ENCODE data around the gene HEY2.
"Not testable (repeated sequence)": the region's sequence is repeated elsewhere in the genome, so short reads cannot be mapped to it uniquely, and the experiment has no call there.

HEY2 gene

GRCh38 chr6:125797120-125797885 is 47.9 kb downstream of the HEY2 start:
- no peak for DNase-seq (ENCODE audit: low spot score)

DNA sequence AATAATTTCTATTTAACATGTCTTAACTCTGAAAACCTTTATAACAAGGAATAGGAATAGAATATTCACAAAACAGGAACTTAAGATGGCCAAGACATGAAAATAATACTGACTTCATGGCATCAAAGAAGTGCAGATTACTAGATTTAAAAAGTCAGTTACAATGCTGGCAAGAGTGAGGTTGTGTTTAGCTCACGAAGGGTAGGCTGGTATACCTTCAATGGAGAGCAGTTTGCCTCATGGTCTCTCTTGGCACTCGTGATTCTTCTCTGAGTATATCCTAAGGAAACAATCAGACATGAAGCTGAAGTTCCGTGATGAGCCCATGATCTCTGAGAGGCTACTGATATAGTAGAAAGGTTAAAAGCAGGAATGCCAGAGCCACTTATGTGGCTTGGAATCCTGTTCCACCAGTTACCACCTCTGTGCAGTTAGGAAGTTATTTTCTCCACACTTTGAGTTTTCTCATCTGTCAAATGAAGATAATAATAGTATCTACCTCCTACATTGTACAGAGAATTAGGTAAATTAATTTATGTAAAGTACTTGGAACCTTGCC is 48.5 kb downstream of the HEY2 start:
- no peak for DNase-seq (ENCODE audit: low spot score)

DNA sequence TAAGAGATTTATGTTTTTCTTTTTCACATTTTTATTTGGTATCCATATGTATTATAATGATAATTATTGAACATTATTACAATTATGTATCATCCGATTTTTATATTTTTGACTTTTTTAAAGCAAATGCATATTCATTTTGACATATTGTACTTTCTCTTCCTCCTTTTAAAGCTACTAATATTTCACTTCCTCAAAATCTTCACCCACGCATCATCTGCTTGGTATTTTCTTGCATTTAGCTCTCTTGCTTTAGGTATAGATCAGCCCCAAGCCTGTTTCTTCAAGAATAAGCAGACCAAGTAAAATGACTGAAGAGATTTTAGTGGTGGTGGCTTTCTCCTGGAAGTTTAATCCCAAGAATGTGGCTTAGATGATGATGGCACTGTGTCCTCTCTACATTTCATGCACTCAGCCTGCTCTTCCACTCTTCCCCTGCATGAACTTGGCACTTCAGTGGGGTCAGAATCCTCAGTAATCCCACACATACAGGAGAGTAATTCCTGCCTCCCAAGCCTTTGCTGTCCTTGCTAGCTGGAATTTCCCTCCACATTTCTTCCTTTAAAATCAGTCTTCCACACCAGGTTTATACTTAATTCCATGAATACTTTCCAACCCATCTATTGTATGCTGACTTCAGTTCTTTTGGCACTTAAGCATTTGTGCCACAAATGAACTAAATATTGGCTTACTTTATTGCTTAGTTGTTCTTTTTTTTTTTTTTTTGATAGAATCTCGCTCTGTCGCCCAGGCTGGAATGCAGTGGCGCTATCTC is 49.5 kb downstream of the HEY2 start:
- no peak for DNase-seq (ENCODE audit: low spot score)

DNA sequence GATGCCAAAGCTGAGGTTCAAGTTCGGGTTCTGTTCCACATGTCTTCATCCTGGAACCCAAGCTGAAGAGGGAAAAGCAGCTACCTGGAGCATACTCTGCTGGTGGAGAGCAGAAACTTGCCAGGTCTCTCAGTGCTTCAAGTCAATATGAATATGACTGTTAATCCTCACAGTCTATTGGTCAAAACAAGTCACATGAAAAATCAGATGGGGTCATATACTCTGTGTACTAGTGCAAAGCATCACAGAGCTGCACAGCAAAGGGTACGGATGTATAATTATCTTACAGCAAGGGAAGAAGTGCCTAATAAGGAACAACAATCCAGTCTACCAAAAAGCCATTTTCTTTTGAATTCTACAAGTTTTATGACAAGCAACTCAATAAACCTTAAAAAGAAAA is 53.0 kb downstream of the HEY2 start:
- DNase-seq (ENCODE audit: low spot score): no peak

DNA sequence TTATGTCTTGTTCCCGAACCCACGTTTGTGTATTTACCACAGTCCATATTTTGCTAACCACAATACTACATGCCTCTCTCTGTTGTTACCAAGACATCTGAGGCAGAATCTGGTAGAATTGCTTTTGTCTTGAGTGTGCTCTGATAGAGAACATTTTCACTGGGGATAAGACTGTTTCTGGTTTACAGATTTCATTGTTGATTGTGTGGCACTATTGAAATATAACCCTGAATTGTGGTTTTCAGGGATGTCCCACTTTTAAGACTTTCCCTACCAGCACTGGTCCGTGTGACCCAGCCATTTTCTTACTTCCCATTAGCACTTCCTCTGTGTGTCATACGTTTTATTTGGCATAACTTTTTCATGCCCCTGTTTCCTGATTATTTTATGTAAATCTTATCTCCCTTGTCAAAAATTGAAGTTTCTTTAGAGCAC is 53.5 kb downstream of the HEY2 start:
- no peak for DNase-seq (ENCODE audit: low spot score)

GRCh38 chr6:125804264-125804663 is 54.8 kb downstream of the HEY2 start:
- no peak for DNase-seq (ENCODE audit: low spot score)

DNA sequence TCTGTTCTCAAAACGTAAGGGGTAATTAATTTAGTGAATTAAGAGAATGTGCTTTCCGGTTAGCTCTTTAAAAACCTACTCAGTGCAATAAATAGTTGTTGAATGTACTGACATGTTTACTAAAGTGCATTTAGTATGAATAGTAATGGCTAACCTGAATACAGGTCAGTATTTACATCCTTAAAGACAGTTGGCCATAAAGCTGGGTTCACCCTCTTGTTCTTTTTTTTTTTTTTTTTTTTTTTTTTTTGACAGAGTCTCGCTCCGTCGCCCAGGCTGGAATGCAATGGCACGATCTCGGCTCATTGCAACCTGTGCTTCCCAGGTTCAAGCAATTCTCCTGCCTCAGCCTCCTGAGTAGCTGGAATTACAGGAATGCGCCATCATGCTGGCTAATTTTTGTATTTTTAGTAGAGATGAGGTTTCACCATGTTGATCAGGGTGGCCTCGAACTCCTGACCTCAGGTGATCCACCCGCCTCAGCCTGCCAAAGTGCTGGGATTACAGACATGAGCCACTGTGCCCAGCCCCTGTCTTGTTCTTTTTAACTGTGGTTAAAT is 55.5 kb downstream of the HEY2 start:
- not testable (repeated sequence) for DNase-seq (ENCODE audit: low spot score)

GRCh38 chr6:125806813-125807212 is 57.4 kb downstream of the HEY2 start:
- no peak for DNase-seq (ENCODE audit: low spot score)

DNA sequence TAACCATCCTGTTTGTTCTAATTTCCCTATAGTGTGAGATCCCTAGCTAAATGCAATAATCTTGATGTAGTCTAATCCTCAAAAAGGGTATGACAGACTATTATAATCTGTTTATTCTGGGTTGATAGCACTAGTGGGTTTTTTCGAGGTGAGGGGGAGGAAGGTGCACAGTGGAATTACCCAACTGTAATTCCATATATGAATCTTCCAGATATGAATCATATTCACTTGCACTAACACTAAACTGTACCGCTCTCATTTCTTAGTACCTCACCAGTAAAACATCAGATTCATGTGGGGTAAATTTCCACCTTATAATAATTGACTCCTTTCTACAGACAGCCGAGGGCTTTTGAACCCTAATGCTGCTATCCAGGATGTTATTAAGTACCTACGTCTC is 57.9 kb downstream of the HEY2 start:
- no peak for DNase-seq (ENCODE audit: low spot score)

- no peak for DNase-seq (ENCODE audit: low spot score)
Observed at GRCh38 chr6:125808060-125808459, 58.6 kb downstream of the HEY2 start.

DNA sequence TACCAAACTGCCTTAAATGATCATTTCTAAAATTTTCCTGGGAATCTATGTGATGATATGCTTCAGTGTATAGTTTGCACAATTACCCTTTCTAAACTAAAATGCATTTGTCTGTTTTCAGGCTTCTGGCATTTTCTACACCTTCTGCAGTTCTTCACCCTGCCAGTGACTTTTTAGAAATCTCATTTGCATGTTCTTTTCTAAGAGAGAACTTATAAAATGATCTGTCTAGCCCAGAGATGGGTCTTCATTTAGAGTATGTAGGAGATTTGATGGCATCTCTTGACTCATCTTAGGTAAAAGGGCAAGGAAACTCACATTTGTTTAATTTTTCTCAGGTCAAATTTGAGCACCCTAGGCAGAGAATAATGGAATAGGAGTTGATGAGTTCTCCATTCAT is 59.2 kb downstream of the HEY2 start:
- DNase-seq (ENCODE audit: low spot score): no peak

DNA sequence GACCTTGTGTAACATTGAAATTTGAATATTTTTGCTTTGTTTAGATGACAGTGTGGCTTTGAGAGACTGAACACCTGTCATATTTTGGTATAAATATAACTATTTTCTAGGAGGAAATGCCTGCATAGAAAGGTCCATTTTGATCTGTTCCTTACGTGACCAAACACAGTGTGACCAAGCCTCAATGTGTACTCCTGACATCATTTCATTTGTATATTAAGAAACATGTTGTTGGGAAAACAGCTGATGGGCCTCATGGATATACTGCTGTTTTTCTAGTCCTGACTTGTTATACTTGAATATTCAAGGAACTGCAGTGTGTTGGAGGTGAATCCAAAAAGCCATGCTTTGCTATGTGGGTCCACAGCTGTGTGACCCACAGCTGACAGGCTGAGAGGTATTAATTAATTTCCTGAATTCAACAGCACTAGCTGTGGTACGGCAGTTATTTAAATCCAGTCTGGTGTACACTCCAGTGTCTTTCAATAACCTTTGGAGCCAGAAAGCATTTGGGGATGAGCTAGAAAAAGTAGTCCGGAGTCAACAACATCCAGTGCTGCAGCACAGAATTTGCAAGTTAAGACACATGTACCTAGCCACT is 60.2 kb downstream of the HEY2 start:
- DNase-seq (ENCODE audit: low spot score): no peak

DNA sequence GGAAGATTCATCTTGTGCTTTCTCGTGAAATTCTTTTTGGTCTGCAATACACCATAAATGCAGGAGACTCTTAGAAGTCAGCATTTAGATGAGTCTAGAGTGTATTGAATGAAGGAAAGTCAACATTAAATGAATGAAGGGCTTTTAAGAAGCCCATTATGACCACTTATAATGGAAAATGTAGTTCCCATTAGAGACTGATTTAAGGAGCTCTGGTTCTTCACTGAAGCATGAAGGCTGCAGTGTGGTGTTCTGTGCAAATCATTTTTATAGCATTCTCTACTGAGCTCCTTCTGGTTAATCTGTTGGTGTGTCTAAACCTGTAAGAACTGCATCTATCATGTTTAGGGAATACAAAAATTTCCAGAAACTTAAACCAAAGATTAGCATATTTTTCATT is 61.0 kb downstream of the HEY2 start:
- DNase-seq (ENCODE audit: low spot score): no peak
